ENCODE measurements around the gene EXOC3. TPM values are rescaled to one million over a fixed set of nuclear protein-coding genes. Genes with fewer than 3 reads are reported as not detected.

Gene EXOC3
- total RNA-seq, 4 donors from 2014 or later, result 46.4 to 92.7 (median 60.3) TPM

DNA sequence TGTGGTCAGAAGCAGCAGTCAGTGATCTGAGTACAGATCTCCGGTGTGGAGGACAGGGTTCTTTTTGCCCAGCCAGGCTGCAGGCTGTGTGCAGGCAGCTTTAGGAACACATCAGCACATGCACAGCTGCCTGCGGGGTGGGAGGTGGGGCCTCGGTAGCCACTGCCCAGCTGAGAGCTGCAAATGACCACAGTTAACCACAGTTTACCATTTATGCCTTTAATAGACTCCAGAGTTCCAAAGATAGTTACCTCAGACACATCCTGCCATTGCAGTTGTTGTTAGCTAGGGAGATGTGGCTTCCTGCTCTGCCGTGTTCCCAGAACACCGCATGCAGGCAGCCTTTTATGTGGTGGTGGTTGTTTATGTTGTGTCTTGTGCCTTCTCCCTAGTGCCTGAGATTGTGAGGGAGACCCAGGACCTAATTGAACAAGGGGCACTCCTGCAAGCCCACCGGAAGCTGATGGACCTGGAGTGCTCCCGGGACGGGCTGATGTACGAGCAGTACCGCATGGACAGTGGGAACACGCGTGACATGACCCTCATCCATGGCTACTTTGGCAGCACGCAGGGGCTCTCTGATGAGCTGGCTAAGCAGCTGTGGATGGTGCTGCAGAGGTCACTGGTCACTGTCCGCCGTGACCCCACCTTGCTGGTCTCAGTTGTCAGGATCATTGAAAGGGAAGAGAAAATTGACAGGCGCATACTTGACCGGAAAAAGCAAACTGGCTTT, 10.2 kb downstream of the EXOC3 start:
- Histone ChIP-seq H3K4me1 (peaks cover 0 to 6% (median 0%) of the 10 kb centered on the region in 3 donors), H3K4me3 (no peak overlapping the region), H3K27me3 (no peaks in the 10 kb centered on the region), H3K9me3 (peaks cover 0 to 15% (median 0%) of the 10 kb centered on the region in 3 donors), H3K27ac (no peak overlapping the region), H3K36me3 (peaks cover 0 to 99% of the 10 kb centered on the region in 2 donors)
- ATAC-seq, result no peak
- no peak for TF ChIP-seq POLR2A (IDR thresholded peaks at IDR 0.05)
- TF ChIP-seq EP300 (IDR thresholded peaks at IDR 0.05), result no peak
- TF ChIP-seq, protein P1, sequence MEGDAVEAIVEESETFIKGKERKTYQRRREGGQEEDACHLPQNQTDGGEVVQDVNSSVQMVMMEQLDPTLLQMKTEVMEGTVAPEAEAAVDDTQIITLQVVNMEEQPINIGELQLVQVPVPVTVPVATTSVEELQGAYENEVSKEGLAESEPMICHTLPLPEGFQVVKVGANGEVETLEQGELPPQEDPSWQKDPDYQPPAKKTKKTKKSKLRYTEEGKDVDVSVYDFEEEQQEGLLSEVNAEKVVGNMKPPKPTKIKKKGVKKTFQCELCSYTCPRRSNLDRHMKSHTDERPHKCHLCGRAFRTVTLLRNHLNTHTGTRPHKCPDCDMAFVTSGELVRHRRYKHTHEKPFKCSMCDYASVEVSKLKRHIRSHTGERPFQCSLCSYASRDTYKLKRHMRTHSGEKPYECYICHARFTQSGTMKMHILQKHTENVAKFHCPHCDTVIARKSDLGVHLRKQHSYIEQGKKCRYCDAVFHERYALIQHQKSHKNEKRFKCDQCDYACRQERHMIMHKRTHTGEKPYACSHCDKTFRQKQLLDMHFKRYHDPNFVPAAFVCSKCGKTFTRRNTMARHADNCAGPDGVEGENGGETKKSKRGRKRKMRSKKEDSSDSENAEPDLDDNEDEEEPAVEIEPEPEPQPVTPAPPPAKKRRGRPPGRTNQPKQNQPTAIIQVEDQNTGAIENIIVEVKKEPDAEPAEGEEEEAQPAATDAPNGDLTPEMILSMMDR (IDR thresholded peaks at IDR 0.05), result no peak
- TF ChIP-seq POLR2AphosphoS5 (IDR thresholded peaks at IDR 0.05), result no peak
- WGBS, 2 donors (ENCODE audit: low coverage in 1 of 2), result 89 to 100% methylated on average over 3 to 4 of the region's 17 CpGs

DNA sequence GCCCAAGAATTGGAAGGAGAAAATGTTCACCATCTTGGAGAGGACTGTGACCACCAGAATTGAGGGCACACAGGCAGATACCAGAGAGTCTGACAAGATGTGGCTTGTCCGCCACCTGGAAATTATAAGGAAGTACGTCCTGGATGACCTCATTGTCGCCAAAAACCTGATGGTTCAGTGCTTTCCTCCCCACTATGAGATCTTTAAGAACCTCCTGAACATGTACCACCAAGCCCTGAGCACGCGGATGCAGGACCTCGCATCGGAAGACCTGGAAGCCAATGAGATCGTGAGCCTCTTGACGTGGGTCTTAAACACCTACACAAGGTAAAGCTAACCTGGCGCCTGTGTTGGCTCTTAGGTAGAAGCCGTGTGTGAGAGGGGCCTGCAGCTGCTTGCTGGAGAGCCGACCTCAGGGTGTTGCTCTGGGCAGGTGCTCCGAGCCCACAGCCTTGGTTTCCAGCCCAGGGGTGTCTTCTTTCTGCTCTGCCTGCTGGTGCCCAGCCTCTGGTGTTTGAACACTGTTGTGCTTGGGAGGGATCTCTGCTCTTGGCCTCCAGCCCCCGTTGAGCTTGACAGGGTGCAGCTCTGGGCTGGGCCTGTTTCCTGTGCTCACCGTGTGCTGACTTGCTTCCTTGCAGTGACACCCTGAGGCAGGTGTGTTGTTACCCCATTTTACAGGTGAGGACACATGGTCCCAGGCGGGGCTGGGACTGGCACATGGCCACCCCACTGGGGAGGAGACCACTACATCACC, 10.9 kb downstream of the EXOC3 start:
- no peaks in the 10 kb centered on the region for H3K4me1 ChIP-seq
- peaks cover 0 to 15% (median 0%) of the 10 kb centered on the region in 3 donors for H3K9me3 ChIP-seq
- TF ChIP-seq POLR2AphosphoS5 (IDR thresholded peaks at IDR 0.05), result no peak
- TF ChIP-seq EP300 (IDR thresholded peaks at IDR 0.05), result no peak
- TF ChIP-seq, protein P1 (IDR thresholded peaks at IDR 0.05), result no peak
- TF ChIP-seq POLR2A (IDR thresholded peaks at IDR 0.05), result no peak
- H3K36me3 ChIP-seq, result peaks cover 0 to 99% of the 10 kb centered on the region in 2 donors
- no peak overlapping the region for H3K27ac ChIP-seq
- WGBS, 2 donors (ENCODE audit: low coverage in 1 of 2), result 87 to 100% methylated on average over 3 to 10 of the region's 16 CpGs
- no peak overlapping the region for H3K4me3 ChIP-seq
- ATAC-seq, result no peak
- H3K27me3 ChIP-seq, result no peaks in the 10 kb centered on the region

DNA sequence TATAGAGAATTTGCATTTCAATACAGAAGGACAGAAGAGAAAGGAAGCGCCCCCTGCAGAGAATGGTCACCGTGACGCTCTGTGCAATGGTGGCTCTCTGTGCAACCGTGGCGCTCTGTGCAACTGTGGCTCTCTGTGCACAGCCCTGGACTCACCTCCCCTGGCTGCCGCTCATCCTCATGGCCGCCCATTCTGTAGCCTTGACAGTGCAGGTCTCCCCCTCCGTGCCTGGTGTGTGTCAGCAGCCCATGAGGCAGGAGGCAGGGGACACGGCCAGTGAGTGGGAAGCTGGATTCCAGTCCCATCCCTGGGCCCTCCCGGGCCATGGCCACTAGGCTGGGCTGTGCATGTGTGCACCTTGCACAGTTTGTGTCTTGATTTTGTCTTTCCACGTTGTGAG, 12.0 kb downstream of the EXOC3 start:
- TF ChIP-seq POLR2AphosphoS5 (IDR thresholded peaks at IDR 0.05) (no peak), POLR2A (IDR thresholded peaks at IDR 0.05) (no peak), EP300 (IDR thresholded peaks at IDR 0.05) (no peak)
- TF ChIP-seq, protein P1 (IDR thresholded peaks at IDR 0.05), result no peak
- Histone ChIP-seq H3K4me1 (no peaks in the 10 kb centered on the region), H3K9me3 (peaks cover 0 to 15% (median 0%) of the 10 kb centered on the region in 3 donors), H3K4me3 (no peak overlapping the region), H3K27me3 (no peaks in the 10 kb centered on the region), H3K36me3 (peaks cover 0 to 99% of the 10 kb centered on the region in 2 donors), H3K27ac (no peak overlapping the region)
- WGBS, 2 donors (ENCODE audit: low coverage in 1 of 2), result 78 to 88% methylated on average over 8 of the region's 11 CpGs
- ATAC-seq, result no peak

DNA sequence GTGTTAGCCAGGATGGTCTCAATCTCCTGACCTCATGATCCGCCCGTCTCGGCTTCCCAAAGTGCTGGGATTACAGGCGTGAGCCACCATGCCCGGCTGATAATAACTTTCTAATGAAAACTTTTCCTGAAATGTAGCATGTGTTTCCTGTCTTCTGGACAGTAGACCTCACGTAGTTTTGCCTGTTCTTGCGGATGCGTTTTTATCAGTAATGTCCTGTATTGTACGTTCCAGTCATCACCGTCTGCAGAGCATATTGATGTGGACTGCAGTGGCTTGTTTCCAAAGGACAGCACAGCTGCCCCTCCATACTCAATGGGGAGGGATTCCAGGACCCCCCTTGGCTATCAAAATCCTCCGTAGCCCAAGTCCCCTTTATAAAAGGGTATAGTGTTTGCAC, 12.8 kb downstream of the EXOC3 start:
- no peak for ATAC-seq
- TF ChIP-seq EP300 (IDR thresholded peaks at IDR 0.05) (no peak), POLR2AphosphoS5 (IDR thresholded peaks at IDR 0.05) (no peak), POLR2A (IDR thresholded peaks at IDR 0.05) (no peak)
- TF ChIP-seq, protein P1 (IDR thresholded peaks at IDR 0.05), result no peak
- Histone ChIP-seq H3K27ac (no peak overlapping the region), H3K4me1 (no peaks in the 10 kb centered on the region), H3K9me3 (peaks cover 0 to 15% (median 0%) of the 10 kb centered on the region in 3 donors), H3K4me3 (no peak overlapping the region), H3K27me3 (no peaks in the 10 kb centered on the region), H3K36me3 (peaks cover 0 to 99% of the 10 kb centered on the region in 2 donors)
- WGBS, 2 donors (ENCODE audit: low coverage in 1 of 2), result 85 to 100% methylated on average over 1 to 10 of the region's 11 CpGs

Measured in gastroesophageal sphincter (tissue), 4 donors.